RWPE2 (cell line): ENCODE results near the gene RBBP6.

Experiments used
- ATAC-seq: fragments of 200-7000 bp; cut with Tn5 transposase; 3 replicates; pipeline ENCODE4 v1.9.1; 2021; ENCODE audit warnings: low read depth
- DNase-seq: peaks from one replicate; pipeline ENCODE4 v3.0.0-alpha.2; 2020; ENCODE audit warnings: low spot score
- H3K27ac ChIP-seq: fragments of 450-650 bp; 2 replicates; pipeline ENCODE4 v1.5.1; 2017; ENCODE audit warnings: mild to moderate bottlenecking; ENCODE audit not compliant: poor library complexity, severe bottlenecking
- H3K27me3 ChIP-seq: fragments of 250-450 bp; sonication (Bioruptor Pico); 2 replicates; pipeline ENCODE4 v1.5.1; 2021; ENCODE audit warnings: mild to moderate bottlenecking, moderate library complexity; ENCODE audit not compliant: insufficient read depth, poor library complexity, severe bottlenecking
- H3K36me3 ChIP-seq: fragments of 250-450 bp; sonication (Bioruptor Pico); 2 replicates; pipeline ENCODE4 v1.5.1; 2020; ENCODE audit warnings: low read depth, mild to moderate bottlenecking, moderate library complexity
- H3K4me1 ChIP-seq: fragments of 250-450 bp; sonication (Bioruptor Pico); 2 replicates; pipeline ENCODE4 v1.5.1; 2021; ENCODE audit warnings: mild to moderate bottlenecking, moderate library complexity; ENCODE audit not compliant: insufficient read depth, poor library complexity, severe bottlenecking
- H3K4me3 ChIP-seq: fragments of 250-450 bp; sonication (Bioruptor Pico); 2 replicates; pipeline ENCODE4 v1.5.1; 2021; ENCODE audit warnings: mild to moderate bottlenecking, moderate library complexity; ENCODE audit not compliant: severe bottlenecking
- H3K9me3 ChIP-seq: fragments of 250-450 bp; sonication (Bioruptor Pico); 2 replicates; pipeline ENCODE4 v1.5.1; 2021; ENCODE audit warnings: mild to moderate bottlenecking, moderate library complexity; ENCODE audit not compliant: severe bottlenecking
- CTCF ChIP-seq: fragments of 450-650 bp; IDR thresholded peaks from one replicate; pipeline ENCODE4 v1.5.1; 2017; ENCODE audit warnings: mild to moderate bottlenecking, moderate library complexity; ENCODE audit not compliant: poor library complexity, severe bottlenecking

The RBBP6 gene

GRCh38 chr16:24522751-24523150 lies 16.6 kb upstream of the RBBP6 start:
- ATAC-seq, result no peak
- H3K4me1 ChIP-seq, result peaks cover 21% of the 10 kb centered on the region
- no peaks in the 10 kb centered on the region for H3K36me3 ChIP-seq
- H3K27me3 ChIP-seq, result no peaks in the 10 kb centered on the region
- H3K9me3 ChIP-seq, result no peaks in the 10 kb centered on the region
- no peak overlapping the region for H3K4me3 ChIP-seq
- no peak overlapping the region for H3K27ac ChIP-seq
- TF ChIP-seq CTCF, result no peak
- DNase-seq, result no peak

- no peak for TF ChIP-seq CTCF
- no peaks in the 10 kb centered on the region for H3K9me3 ChIP-seq
- DNase-seq, result no peak
- H3K4me1 ChIP-seq, result peaks cover 19% of the 10 kb centered on the region
- H3K4me3 ChIP-seq, result no peak overlapping the region
- no peaks in the 10 kb centered on the region for H3K36me3 ChIP-seq
- ATAC-seq, result peak; percentile 44; the same call in 1 of the 3 replicates
- H3K27ac ChIP-seq, result no peak overlapping the region
- no peaks in the 10 kb centered on the region for H3K27me3 ChIP-seq
These were observed 15.8 kb upstream of the RBBP6 start for GRCh38 chr16:24523569-24523968.

- no peak for TF ChIP-seq CTCF
- Histone ChIP-seq H3K4me1 (peaks cover 19% of the 10 kb centered on the region), H3K27me3 (no peaks in the 10 kb centered on the region), H3K4me3 (no peak overlapping the region), H3K36me3 (no peaks in the 10 kb centered on the region), H3K9me3 (no peaks in the 10 kb centered on the region), H3K27ac (peak overlapping the region; percentile 66)
- ATAC-seq (no peak), DNase-seq (no peak)
These were observed 14.3 kb upstream of the RBBP6 start for GRCh38 chr16:24524855-24525677.

- TF ChIP-seq CTCF, result no peak
- H3K9me3 ChIP-seq, result no peaks in the 10 kb centered on the region
- ATAC-seq, result peak; percentile 94
- peaks cover 19% of the 10 kb centered on the region for H3K4me1 ChIP-seq
- peak overlapping the region; percentile 66 for H3K27ac ChIP-seq
- H3K36me3 ChIP-seq, result no peaks in the 10 kb centered on the region
- H3K27me3 ChIP-seq, result no peaks in the 10 kb centered on the region
- peak; percentile 79 for DNase-seq
- H3K4me3 ChIP-seq, result no peak overlapping the region
These were observed 13.3 kb upstream of the RBBP6 start for GRCh38 chr16:24525970-24526559.
